Body of pancreas (tissue), 4 donors: ENCODE data around the gene GNPAT. TPM values are rescaled to one million over a fixed set of nuclear protein-coding genes. Genes with fewer than 3 reads are reported as not detected.
A peak's percentile ranks its signal among the peaks of the same experiment; 100 is the strongest.

Experiments
- ATAC-seq: fragments of 150-250 bp; one replicate; pipeline ENCODE4 v1.9.1; 2016
- DNase-seq, 4 donors: peaks; one replicate each; pipeline ENCODE4 v3.0.0-alpha.2; 2019
- H3K27ac ChIP-seq, 4 donors: fragments of 200-600 bp; sonication (generic); 1 replicate in 3 of 4; 2 replicates in 1 of 4; pipeline versions ENCODE4 v1.5.1 to v1.6.1; 2016 to 2019; ENCODE audit warnings: mild to moderate bottlenecking in 1 of 4, mixed read lengths in 1 of 4, moderate library complexity in 1 of 4
- H3K27me3 ChIP-seq, 2 donors: fragments of 200-600 bp; sonication (generic); one replicate each; pipeline ENCODE4 v1.6.0; 2016; ENCODE audit warnings: mild to moderate bottlenecking in 1 of 2
- H3K36me3 ChIP-seq, 2 donors: fragments of 200-600 bp; sonication (generic); replicated peaks in 1 of 2; 2 replicates each; pipeline ENCODE4 v1.5.1; 2016; ENCODE audit warnings: low read depth in 2 of 2; ENCODE audit not compliant: insufficient read depth in 1 of 2
- H3K4me1 ChIP-seq: fragments of 200-600 bp; sonication (generic); one replicate; pipeline ENCODE4 v1.6.0; 2016
- H3K4me3 ChIP-seq, 2 donors: fragments of 200-600 bp; sonication (generic); 1 replicate in 1 of 2; 2 replicates in 1 of 2; pipeline ENCODE4 v1.5.1; 2016 to 2019
- H3K9me3 ChIP-seq, 3 donors: fragments of 200-600 bp; sonication (generic); 1 replicate in 2 of 3; 2 replicates in 1 of 3; pipeline ENCODE4 v1.5.1; 2016
- POLR2A ChIP-seq, 3 donors: fragments of 450-650 bp; IDR thresholded peaks; one replicate each; pipeline ENCODE4 v1.6.1; 2016; ENCODE audit warnings: antibody characterized with exemption in 3 of 3, mild to moderate bottlenecking in 2 of 3
- WGBS, 2 donors: methylation state at CpG; one replicate each; pipeline ENCODE4 v1.1.5; 2017; 5-methylcytosine and 5-hydroxymethylcytosine counted together
- intact Hi-C: fragments of 100-400 bp; cut with DNase I; formaldehyde crosslinking; loops from one replicate; pipeline ENCODE4 v1.15.1; 2023
- total RNA-seq, 2 donors: library from RNA; depleted of rRNA; stranded (reverse); fragments of >200 nt; gene quantifications; one replicate each; pipeline ENCODE4 v1.1.0, GENCODE V29; 2016
- TF ChIP-seq, protein P1 (sequence below), 7 experiments: fragments of 450-650 bp in 4 of 7; fragments of 200-600 bp in 3 of 7; sonication (generic) in 3 of 7; IDR thresholded peaks; one replicate each; pipeline ENCODE4 v1.5.1; 2016 to 2019; ENCODE audit warnings: antibody characterized with exemption in 7 of 7

The GNPAT gene
- 10 to 100 TPM; 18.1 to 27.0 TPM for total RNA-seq

DNA sequence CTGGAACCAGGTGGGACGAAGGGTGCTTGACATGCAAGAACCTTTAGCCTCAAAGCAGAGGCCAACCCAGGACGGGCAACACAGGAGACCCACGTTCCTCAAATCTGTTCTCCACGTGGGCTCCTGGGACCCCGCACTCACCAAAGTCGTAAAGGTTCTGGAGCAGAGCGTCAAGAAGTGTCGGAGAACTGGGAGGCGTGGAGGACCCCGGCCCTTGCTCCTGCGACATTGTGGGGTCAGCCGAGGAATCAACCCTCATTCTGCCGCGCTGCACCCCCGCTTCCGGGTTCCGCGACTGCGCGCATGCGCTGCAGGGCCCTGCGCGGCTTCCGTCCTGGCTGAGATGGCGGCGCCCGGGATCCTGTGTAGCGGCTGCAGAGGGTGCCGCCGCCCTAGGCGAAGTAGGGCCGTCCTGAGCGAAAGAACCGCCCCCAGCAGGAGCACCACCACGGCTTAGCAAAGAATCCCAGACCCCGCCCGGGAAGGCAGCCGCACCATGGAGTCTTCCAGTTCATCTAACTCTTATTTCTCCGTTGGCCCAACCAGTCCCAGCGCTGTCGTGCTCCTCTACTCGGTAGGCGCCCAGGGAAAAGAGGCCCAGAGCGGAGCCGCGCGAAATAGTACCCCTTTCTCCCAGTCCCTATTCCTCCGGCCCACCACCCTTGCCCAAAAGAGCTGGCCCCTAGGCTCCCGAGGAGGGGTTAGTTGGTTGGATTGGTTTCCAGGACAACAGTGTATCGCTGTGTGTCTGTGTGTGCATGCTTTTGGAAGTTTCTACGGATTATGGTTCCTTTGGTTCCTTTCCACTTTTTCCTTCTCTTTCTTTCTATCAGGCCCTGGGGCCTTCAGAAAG is at the start of gene GNPAT:
Gene GNPAT, plus strand, starts transcription at position 330 of the 853 bp plus-strand sequence. Its CDS starts 167 bp downstream, at position 497.
- peak; percentile 97 for ATAC-seq
- intact Hi-C loops = no loop called here
- WGBS, 2 donors = 0% methylated on average over 14 to 51 of the region's 51 CpGs

DNA sequence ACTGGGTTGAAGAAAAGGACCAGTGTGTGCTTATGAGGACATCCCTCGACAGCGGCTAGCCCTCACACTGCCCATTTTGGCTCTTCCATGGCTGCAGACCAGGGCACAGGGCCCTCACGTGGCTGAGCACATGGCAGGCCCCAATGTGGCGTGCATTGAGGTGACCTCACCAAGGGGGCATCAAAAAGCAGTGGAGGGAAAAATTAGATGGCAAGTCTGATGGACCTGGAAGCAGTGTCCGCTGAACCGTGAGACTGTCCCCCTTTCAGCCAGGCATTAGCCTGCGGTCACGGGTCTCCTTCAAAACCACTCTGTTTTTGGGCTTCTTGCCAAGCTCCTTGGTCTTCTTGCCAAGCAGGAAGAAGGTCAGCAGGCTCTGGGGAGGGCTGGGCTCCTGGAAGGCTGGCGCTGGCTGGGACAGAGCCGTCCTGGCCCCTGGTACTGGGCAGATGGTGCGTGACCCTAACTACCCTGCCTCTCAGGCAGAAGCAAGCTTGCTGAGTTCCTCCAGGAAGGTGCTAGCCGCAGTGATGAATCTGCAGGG is 48.3 kb upstream of the GNPAT start:
- H3K36me3 ChIP-seq = no peaks in the 10 kb centered on the region
- DNase-seq (peak; percentile 64 to 89 (median 82)), ATAC-seq (peak; percentile 81)
- H3K9me3 ChIP-seq = no peaks in the 10 kb centered on the region
- H3K4me1 ChIP-seq = peaks cover 24% of the 10 kb centered on the region
- H3K27ac ChIP-seq = peak overlapping the region in 2 of 4 donors; percentile 5 to 34
- intact Hi-C loops = no loop called here
- H3K27me3 ChIP-seq = no peaks in the 10 kb centered on the region
- no peak for TF ChIP-seq POLR2A (IDR thresholded peaks at IDR 0.05)
- TF ChIP-seq, protein P1, sequence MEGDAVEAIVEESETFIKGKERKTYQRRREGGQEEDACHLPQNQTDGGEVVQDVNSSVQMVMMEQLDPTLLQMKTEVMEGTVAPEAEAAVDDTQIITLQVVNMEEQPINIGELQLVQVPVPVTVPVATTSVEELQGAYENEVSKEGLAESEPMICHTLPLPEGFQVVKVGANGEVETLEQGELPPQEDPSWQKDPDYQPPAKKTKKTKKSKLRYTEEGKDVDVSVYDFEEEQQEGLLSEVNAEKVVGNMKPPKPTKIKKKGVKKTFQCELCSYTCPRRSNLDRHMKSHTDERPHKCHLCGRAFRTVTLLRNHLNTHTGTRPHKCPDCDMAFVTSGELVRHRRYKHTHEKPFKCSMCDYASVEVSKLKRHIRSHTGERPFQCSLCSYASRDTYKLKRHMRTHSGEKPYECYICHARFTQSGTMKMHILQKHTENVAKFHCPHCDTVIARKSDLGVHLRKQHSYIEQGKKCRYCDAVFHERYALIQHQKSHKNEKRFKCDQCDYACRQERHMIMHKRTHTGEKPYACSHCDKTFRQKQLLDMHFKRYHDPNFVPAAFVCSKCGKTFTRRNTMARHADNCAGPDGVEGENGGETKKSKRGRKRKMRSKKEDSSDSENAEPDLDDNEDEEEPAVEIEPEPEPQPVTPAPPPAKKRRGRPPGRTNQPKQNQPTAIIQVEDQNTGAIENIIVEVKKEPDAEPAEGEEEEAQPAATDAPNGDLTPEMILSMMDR (IDR thresholded peaks at IDR 0.05) = no peak
- H3K4me3 ChIP-seq = no peak overlapping the region
- 24 to 31% methylated on average over 10 to 12 of the region's 12 CpGs for WGBS, 2 donors

More for the DNA sequence above, at the start of gene GNPAT:
- Histone ChIP-seq H3K4me1 (peaks cover 55% of the 10 kb centered on the region), H3K4me3 (peak within 1 kb of the TSS; percentile 61 to 75), H3K27me3 (no peaks in the 10 kb centered on the region), H3K27ac (peak within 1 kb of the TSS; percentile 57 to 83 (median 72)), H3K9me3 (no peaks in the 10 kb centered on the region), H3K36me3 (no peaks in the 10 kb centered on the region)
- TF ChIP-seq POLR2A (IDR thresholded peaks at IDR 0.05) = peak; percentile 79 to 92 (median 90)
- TF ChIP-seq, protein P1 (IDR thresholded peaks at IDR 0.05) = no peak
- DNase-seq = peak; percentile 86 to 89 (median 88)

DNA sequence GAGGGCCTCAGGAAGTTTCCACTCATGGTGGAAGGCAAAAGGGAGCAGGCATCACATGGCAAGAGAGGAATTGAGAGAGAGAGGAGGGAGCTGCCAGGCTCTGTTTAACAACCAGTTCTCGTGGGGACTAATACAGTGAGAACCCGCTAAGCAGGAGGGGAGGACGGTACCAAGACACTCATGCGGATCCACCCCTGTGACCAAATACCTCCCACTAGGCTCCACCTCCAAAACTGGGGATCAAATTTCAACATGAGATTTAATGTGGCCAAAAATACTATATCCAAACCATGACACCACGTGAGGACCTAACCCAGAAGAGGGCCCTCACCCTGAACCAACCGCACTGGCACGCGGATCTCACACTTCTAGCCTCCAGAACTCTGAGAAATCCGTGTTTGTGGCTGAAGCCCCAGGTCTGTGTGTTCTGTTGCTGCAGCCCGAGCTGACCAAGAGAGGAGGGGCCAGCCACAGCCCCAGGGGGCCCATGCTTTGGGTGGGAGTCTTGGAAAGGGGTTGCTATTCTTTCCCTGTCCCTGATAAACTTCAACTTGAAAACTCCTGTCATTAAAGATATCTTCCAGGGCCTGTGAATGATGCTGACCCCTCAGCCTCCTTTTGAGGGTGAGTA is 47.2 kb upstream of the GNPAT start:
- Histone ChIP-seq H3K27ac (no peak overlapping the region), H3K4me3 (no peak overlapping the region), H3K4me1 (peaks cover 24% of the 10 kb centered on the region), H3K27me3 (no peaks in the 10 kb centered on the region), H3K9me3 (no peaks in the 10 kb centered on the region), H3K36me3 (no peaks in the 10 kb centered on the region)
- intact Hi-C loops = no loop called here
- no peak for DNase-seq
- no peak for ATAC-seq
- 82 to 86% methylated on average over 8 to 10 of the region's 10 CpGs for WGBS, 2 donors
- TF ChIP-seq POLR2A (IDR thresholded peaks at IDR 0.05) = no peak
- TF ChIP-seq, protein P1 (IDR thresholded peaks at IDR 0.05) = no peak

DNA sequence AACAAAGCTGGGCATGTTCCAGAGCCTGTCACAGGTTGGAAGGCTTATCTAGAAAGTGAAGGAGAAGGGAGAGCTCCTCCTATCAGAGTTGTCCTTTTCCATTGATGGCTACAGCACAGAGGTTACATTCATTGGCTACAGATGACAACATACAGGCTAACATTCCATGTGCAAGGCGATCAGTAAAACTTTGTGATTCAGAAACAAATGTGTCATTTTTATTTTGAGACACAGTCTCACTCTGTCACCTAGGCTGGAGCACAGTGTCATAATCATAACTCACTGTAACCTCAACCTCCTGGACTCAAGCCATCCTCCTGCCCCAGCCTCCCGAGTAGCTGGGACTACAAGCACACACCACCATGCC is 46.6 kb upstream of the GNPAT start:
- Histone ChIP-seq H3K27me3 (no peaks in the 10 kb centered on the region), H3K4me3 (no peak overlapping the region), H3K36me3 (no peaks in the 10 kb centered on the region), H3K9me3 (no peaks in the 10 kb centered on the region), H3K27ac (no peak overlapping the region), H3K4me1 (peaks cover 24% of the 10 kb centered on the region)
- intact Hi-C loops = no loop called here
- ATAC-seq (no peak), DNase-seq (no peak)
- 57 to 79% methylated on average over 2 of the region's 2 CpGs for WGBS, 2 donors
- no peak for TF ChIP-seq POLR2A (IDR thresholded peaks at IDR 0.05)
- TF ChIP-seq, protein P1 (IDR thresholded peaks at IDR 0.05) = no peak
